Suprapubic skin (tissue), 3 donors: Measurements from ENCODE around the gene CCDC13.
"Not testable (repeated sequence)": the region's sequence is repeated elsewhere in the genome, so short reads cannot be mapped to it uniquely, and the experiment has no call there.

Source experiments
- CTCF ChIP-seq, 2 donors: fragments of 200-600 bp in 1 of 2; fragments of 450-650 bp in 1 of 2; sonication (generic) in 1 of 2; IDR thresholded peaks; one replicate each; pipeline ENCODE4 v1.5.1; 2016 to 2019; ENCODE audit warnings: antibody characterized with exemption in 2 of 2, mild to moderate bottlenecking in 1 of 2, moderate library complexity in 1 of 2
- EP300 ChIP-seq: sonication (generic); formaldehyde crosslinking; IDR thresholded peaks from one replicate; pipeline ENCODE4 v1.6.1; 2017; ENCODE audit warnings: antibody characterized with exemption
- POLR2A ChIP-seq, 2 donors: fragments of 450-650 bp; IDR thresholded peaks; one replicate each; pipeline ENCODE4 v1.6.1; 2017; ENCODE audit warnings: antibody characterized with exemption in 2 of 2, mild to moderate bottlenecking in 2 of 2, moderate library complexity in 2 of 2

GRCh38 chr3:42811118-42811883 lies 38.2 kb upstream of the CCDC13 start:
- not testable (repeated sequence) for TF ChIP-seq CTCF (IDR thresholded peaks at IDR 0.05); EP300; POLR2A (IDR thresholded peaks at IDR 0.05)
